Ascending aorta (tissue), 2 donors: ENCODE results near the gene CACTIN. TPM values are rescaled to one million over a fixed set of nuclear protein-coding genes. Genes with fewer than 3 reads are reported as not detected.

ENCODE experiments used
- DNase-seq, 2 donors: peaks; one replicate each; pipeline ENCODE4 v3.0.0-alpha.2; 2019; ENCODE audit warnings: low spot score in 2 of 2
- H3K27ac ChIP-seq, 2 donors: fragments of 200-600 bp; sonication (generic); one replicate each; pipeline ENCODE4 v1.5.1; 2016 to 2017; ENCODE audit warnings: mild to moderate bottlenecking in 1 of 2
- H3K27me3 ChIP-seq: fragments of 200-600 bp; sonication (generic); one replicate; pipeline ENCODE4 v1.5.1; 2017
- H3K36me3 ChIP-seq, 2 donors: fragments of 200-600 bp; sonication (generic); one replicate each; pipeline ENCODE4 v1.5.1; 2016
- H3K4me1 ChIP-seq, 2 donors: fragments of 200-600 bp; sonication (generic); one replicate each; pipeline ENCODE4 v1.5.1; 2016 to 2017; ENCODE audit warnings: mild to moderate bottlenecking in 1 of 2
- H3K4me3 ChIP-seq, 2 donors: fragments of 200-600 bp; sonication (generic); one replicate each; pipeline ENCODE4 v1.5.1; 2016 to 2017; ENCODE audit warnings: mild to moderate bottlenecking in 1 of 2
- H3K9me3 ChIP-seq, 2 donors: fragments of 200-600 bp; sonication (generic); one replicate each; pipeline ENCODE4 v1.5.1; 2016
- CTCF ChIP-seq, 3 experiments: fragments of 200-600 bp in 2 of 3; fragments of 450-650 bp in 1 of 3; sonication (generic) in 2 of 3; IDR thresholded peaks; one replicate each; pipeline ENCODE4 v1.5.1; 2016 to 2019; ENCODE audit warnings: antibody characterized with exemption in 3 of 3, mild to moderate bottlenecking in 1 of 3, moderate library complexity in 1 of 3
- intact Hi-C: fragments of 100-400 bp; cut with DNase I; formaldehyde crosslinking; loops from one replicate; pipeline ENCODE4 v1.15.1; 2023
- total RNA-seq: library from RNA; depleted of rRNA; stranded (reverse); fragments of >200 nt; gene quantifications from one replicate; pipeline ENCODE4 v1.1.0, GENCODE V29; 2016

The CACTIN gene
- total RNA-seq, 1 donor from 2014 or later = 57.6 TPM

- Histone ChIP-seq H3K4me1 (peaks cover 9 to 18% of the 10 kb centered on the region in 2 donors), H3K4me3 (no peak overlapping the region), H3K27me3 (no peaks in the 10 kb centered on the region), H3K9me3 (no peaks in the 10 kb centered on the region), H3K27ac (no peak overlapping the region), H3K36me3 (peaks cover 26 to 39% of the 10 kb centered on the region in 2 donors)
- no peak for TF ChIP-seq CTCF (IDR thresholded peaks at IDR 0.05)
- no peak for DNase-seq
- intact Hi-C loops = no loop called here
Observed at GRCh38 chr19:3620817-3621547, 5.6 kb downstream of the CACTIN start.

GRCh38 chr19:3620145-3620816 lies 6.3 kb downstream of the CACTIN start:
- no peak overlapping the region for H3K27ac ChIP-seq
- TF ChIP-seq CTCF (IDR thresholded peaks at IDR 0.05) = no peak
- intact Hi-C loops = no loop called here
- peaks cover 2 to 11% of the 10 kb centered on the region in 2 donors for H3K4me1 ChIP-seq
- no peak for DNase-seq
- H3K36me3 ChIP-seq = peaks cover 30 to 40% of the 10 kb centered on the region in 2 donors
- no peak overlapping the region for H3K4me3 ChIP-seq
- H3K27me3 ChIP-seq = no peaks in the 10 kb centered on the region
- H3K9me3 ChIP-seq = no peaks in the 10 kb centered on the region

- H3K4me3 ChIP-seq = no peak overlapping the region
- no peak for DNase-seq
- no peaks in the 10 kb centered on the region for H3K9me3 ChIP-seq
- no peak for TF ChIP-seq CTCF (IDR thresholded peaks at IDR 0.05)
- no peaks in the 10 kb centered on the region for H3K27me3 ChIP-seq
- no peak overlapping the region for H3K27ac ChIP-seq
- peaks cover 30 to 43% of the 10 kb centered on the region in 2 donors for H3K36me3 ChIP-seq
- intact Hi-C loops = no loop called here
- H3K4me1 ChIP-seq = peaks cover 0 to 6% of the 10 kb centered on the region in 2 donors
Observed at GRCh38 chr19:3619631-3620012, 7.0 kb downstream of the CACTIN start.

- Histone ChIP-seq H3K4me3 (no peak overlapping the region), H3K27ac (no peak overlapping the region), H3K4me1 (peaks cover 0 to 6% of the 10 kb centered on the region in 2 donors), H3K36me3 (peaks cover 30 to 43% of the 10 kb centered on the region in 2 donors), H3K27me3 (no peaks in the 10 kb centered on the region), H3K9me3 (no peaks in the 10 kb centered on the region)
- TF ChIP-seq CTCF (IDR thresholded peaks at IDR 0.05) = peak in 1 of 3 experiments; percentile 34
- no peak for DNase-seq
- intact Hi-C loops = loop anchor here (1.0 kb wide), 2 partner anchors 33 to 74 kb away; no protein-coding TSS in a partner anchor
Observed at GRCh38 chr19:3618811-3619630, 7.6 kb downstream of the CACTIN start.

- Histone ChIP-seq H3K27ac (no peak overlapping the region), H3K9me3 (no peaks in the 10 kb centered on the region), H3K27me3 (no peaks in the 10 kb centered on the region), H3K4me1 (peaks cover 0 to 6% of the 10 kb centered on the region in 2 donors), H3K4me3 (peak overlapping the region in 1 of 2 donors; percentile 25), H3K36me3 (peaks cover 32 to 43% of the 10 kb centered on the region in 2 donors)
- TF ChIP-seq CTCF (IDR thresholded peaks at IDR 0.05) = peak; percentile 98 to 99 (median 98)
- intact Hi-C loops = loop anchor here (1.0 kb wide), 2 partner anchors 32 to 73 kb away; no protein-coding TSS in a partner anchor
- peak in 1 of 2 donors; percentile 86 for DNase-seq
Observed at GRCh38 chr19:3618144-3618810, 8.3 kb downstream of the CACTIN start.
